ENCODE results near the gene CAPZB.

The CAPZB gene

GRCh38 chr1:19496527-19496874, 11.2 kb upstream of the CAPZB start:
- DNase-seq, result no peak

DNA sequence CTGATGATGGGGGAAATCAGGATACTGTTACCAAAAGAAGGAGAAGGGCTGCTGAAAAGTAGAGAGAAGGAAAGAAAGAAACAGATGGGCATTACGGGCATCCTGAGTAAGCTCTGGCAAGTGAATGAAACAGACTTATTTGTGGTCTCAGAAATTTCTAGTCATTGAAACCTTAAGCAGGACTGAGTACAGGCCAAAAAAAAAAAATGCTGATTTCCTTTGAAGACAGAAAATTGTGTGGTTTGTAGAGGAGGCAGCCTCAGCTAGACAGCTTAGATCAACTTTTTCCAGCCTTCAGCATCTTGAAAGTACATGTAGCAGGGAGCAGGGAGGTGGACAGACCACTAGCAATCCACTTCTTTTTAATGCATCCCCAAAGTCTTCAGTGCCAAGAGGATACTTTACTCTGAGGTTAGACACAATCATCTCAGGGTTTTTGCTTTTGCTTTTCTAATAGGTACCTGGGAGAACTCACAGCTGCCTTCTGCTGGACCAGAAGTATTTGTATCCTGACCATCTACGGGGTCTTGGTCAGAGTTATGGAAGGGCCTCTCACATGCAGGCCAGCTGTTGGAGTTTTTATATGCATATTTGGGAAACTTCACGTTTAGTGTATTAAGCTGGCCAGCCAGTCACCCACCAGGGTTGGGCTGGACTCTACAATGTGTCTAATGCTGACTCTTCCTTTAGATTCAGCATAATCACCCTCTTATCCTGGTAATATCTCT, 10.6 kb upstream of the CAPZB start:
- peak; percentile 77 for DNase-seq

- peak; percentile 23 for DNase-seq
Measured at GRCh38 chr1:19495000-19495656, 9.8 kb upstream of the CAPZB start.

DNA sequence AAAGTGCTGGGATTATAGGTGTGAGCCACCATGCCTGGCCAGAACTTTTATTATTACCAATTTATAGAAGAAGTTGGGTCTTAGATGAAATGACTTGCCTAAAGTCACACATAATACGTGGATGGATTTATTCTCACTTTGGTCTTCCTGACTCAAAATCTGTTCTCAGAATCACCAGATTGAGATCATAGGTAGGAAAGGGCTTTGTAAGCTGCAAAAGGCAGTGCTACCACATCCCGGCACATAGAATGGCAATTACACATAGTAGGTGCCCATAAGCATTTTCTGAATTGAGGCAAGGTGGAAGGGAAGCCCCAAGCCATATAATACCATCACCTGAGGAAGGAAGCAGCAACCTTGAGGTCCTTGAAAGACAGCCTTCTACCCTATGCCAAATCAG, 8.2 kb upstream of the CAPZB start:
- no peak for DNase-seq

GRCh38 chr1:19489996-19490395, 4.7 kb upstream of the CAPZB start:
- DNase-seq, result no peak

- no peak for DNase-seq
Measured at GRCh38 chr1:19488136-19488535, 2.8 kb upstream of the CAPZB start.

GRCh38 chr1:19484798-19485361, 459 bp downstream of the CAPZB start:
- peak; percentile 24 for DNase-seq

DNA sequence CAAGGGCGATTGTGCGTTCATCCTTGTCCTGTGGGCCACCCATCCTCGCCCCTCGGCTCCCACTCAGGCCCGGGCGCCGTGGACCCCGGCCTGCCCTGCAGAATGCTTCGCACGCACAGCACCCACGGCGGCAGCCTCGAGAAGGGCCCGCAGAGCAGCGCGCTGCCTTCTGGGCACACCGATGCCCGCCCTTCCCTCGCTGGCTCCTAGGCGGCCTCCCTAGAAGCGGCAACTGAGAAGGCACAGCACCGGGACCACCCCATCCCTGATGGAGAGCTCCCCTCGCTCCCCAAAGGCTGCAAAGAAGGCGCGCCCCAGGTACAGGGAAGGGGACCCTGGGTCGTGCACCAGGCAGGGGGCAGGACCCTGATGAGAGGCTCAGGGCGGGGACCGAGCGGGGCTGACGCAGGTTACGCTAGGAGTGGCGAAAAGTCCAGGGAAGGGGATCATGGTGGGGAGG, 971 bp downstream of the CAPZB start:
- DNase-seq, result peak; percentile 30

DNA sequence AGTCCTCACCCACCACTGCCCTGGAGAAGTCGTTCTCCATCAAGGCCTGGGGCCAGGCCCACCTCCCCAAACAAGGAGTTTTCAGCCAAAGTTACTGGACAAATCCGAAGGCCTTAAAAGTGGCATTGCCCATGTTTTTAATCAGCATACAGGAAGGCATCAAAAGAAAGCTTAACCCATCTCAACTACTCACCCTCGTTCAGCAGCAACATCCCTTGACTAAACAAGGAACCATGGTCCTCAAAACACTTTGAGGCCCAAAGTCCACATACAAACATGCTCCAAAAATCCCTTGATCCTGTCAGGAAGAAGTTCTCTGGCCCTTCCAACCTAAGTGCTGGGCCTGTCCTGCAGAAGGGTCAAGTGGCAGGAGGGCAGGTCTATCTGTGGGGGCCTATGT, 1.6 kb downstream of the CAPZB start:
- DNase-seq, result no peak

GRCh38 chr1:19483261-19483660, 2.1 kb downstream of the CAPZB start:
- no peak for DNase-seq

DNA sequence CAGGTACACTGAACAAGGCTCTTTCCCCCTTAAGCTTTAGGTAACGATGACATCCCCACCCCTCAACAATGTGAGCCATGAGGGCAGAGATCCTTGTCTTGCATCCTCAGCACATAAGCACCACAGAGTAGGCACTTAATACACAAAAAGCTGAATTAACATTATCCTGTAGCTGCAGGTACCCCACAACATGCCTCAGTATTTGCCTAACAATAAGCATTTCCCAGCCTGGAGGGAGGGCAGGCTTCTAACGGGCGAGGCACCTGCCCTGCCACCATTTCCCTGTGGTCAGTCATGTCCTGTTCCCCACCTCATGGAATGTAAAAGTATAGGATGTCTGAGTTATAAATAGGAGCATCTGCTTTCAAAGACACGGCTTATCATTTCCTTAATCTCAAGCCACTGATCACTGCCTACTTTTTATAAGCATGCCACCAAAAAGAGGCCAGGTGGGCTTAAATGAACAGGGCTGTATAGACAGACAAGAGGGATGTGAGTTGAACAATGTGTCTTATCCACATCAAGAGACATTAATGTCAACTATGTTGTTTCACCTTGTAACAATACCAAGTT, 3.4 kb downstream of the CAPZB start:
- DNase-seq, result no peak

- DNase-seq, result no peak
Measured at GRCh38 chr1:19480282-19480681, 5.1 kb downstream of the CAPZB start.

DNA sequence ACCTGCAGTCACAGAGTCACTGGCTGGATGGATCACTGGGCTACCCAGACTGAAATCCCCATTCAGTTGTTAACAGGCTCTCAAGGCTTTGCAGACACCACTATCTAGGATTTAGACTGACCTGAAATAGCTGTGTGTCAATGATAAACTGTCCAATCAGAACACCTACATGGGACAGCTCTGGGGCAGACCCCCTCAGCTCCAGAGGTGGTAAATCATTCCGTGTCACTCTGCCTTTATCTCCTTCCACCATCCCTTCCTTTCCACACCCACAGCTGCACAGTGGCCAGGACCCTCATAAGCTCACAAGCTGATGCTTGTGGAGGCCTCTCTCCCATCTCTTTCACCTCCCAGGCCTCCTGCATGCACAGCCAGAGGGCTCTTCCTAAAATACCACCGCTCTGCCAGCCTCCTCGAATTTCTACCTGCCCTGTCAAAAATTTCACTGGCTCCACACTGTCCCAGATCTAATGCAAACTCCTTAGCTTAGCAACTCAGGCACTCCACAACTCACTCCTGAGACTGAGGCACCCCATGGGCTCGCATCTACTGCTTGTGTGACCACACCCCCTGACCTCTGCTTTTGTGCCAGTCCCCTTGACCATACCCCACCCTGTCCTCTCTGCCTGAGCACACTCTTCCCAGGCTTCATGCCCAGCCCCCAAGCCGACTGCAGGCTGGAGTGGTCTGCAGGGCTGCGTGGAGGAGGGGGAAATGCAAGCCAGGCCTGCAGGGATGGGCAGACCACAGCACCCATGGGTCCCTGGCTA, 5.8 kb downstream of the CAPZB start:
- no peak for DNase-seq

- no peak for DNase-seq
Measured at GRCh38 chr1:19478322-19478721, 7.0 kb downstream of the CAPZB start.

GRCh38 chr1:19477284-19478249, 7.8 kb downstream of the CAPZB start:
- no peak for DNase-seq

DNA sequence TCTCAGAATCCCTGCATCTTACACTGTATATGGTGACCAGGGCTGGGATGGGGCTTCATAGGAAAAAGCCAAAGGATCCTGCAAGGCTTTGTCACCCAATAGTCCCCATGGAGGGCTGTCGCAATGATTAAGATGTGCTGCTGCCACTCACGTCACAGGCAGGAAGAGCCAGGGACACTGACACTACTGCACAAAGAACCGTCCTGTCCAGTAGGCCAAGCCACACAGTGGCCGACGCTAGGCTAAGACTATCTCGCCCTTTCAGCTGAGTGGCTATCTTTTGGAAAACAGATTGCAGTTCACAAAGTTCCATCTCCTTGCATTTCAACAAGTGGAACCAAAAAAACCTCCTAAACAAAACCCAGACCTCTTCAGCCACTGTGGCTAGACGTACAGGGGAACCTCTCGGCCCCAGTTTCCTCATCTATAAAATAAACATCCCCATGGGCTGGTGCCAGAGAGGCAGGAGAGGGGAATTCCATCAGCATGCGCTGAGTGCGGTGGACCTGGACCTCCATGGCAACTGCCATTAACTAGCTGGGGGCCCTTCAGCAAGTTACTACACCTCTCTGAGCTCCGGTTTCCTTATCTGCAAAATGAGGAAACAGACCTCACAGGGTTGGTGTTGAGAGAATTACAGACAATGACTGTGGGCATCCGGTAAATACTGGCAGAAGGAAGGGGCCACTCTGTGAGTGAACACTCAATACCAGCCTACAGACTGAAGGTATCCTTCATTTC, 8.7 kb downstream of the CAPZB start:
- DNase-seq, result no peak

DNA sequence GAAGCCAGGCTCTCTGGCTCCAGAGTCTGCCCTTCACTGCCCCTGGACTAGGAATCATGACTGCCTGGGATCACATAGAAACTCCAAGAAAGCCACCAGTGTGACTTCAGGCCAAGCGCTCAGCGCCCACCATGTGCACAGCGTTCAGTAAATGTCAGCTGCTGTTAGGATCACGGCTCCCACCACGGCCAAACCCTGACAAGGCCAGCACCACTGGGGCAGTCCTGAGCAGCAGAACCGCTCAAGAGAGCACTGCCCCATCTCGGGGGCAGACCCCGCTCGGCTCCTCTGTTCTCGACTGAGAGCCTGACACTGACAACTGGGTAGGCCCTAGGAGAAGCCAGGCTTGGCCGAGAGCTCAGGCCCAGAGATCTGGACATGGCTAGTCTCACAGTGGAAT, 10.0 kb downstream of the CAPZB start:
- DNase-seq, result no peak

- no peak for DNase-seq
Measured at GRCh38 chr1:19472174-19472573, 13.2 kb downstream of the CAPZB start.

DNA sequence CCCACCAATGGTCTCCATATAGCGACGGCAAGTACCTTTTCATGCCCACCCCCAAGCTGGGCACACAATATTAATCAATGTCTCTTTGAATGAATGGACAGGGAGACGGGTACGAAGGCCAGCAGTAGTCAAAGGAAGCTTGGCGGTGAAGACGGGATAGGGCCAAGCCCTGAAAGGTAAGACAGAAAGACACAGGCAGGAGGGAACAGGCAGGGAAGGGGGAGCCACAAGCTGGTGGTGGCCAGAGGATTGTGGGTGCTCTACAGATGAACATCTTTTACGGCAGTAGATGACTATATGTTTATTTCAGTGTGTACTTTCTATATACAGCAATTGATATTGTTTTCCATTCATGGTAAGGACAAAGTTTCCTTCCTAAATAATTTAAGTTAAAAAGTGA, 16.3 kb downstream of the CAPZB start:
- no peak for DNase-seq

DNA sequence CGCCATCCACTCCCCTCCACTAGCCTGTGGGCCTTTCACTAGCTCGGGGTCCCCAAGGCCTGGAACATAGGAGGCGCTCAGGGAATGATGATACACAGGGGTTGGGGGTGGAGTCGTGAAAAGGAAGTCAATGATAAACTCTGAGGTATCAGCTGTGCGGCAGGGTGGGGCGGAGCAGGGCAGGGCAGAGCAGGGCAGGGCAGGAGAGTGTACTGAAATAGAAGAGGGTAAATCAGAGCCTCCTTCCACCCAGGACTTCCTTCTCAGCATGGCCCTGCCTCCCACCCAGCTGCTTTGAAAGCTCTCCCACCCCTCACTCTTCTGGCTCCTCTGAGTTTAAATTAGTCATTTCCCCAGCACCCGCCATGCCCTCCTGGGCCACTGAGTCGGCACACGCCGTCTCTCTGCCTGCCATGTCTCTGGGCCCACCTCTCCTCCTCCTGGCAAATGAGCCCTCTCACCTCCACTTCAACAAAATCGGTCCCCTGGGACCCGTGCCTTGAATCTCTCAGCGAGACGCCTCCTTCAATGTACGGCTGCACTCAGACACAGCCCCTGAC, 16.9 kb downstream of the CAPZB start:
- DNase-seq, result no peak
